DOHH2 (cell line): ENCODE results near the gene OR1J2.
"Not testable (repeated sequence)": the region's sequence is repeated elsewhere in the genome, so short reads cannot be mapped to it uniquely, and the experiment has no call there.

Source experiments
- H3F3A ChIP-seq: fragments of 200-600 bp; sonication (generic), shearing (Covaris generic); 2 replicates; pipeline ENCODE4 v1.6.0; 2016; ENCODE audit warnings: antibody characterized with exemption, mild to moderate bottlenecking; ENCODE audit not compliant: control insufficient read depth, insufficient read depth
- H3K27ac ChIP-seq: fragments of 200-600 bp; sonication (generic); 2 replicates; pipeline ENCODE4 v1.5.1; 2014; ENCODE audit warnings: low read depth, mild to moderate bottlenecking, low read length, moderate library complexity
- H3K27me3 ChIP-seq: fragments of 200-600 bp; sonication (generic); 2 replicates; pipeline ENCODE4 v1.6.1; 2014; ENCODE audit warnings: mild to moderate bottlenecking, low read length, mixed read lengths; ENCODE audit not compliant: control insufficient read depth
- H3K36me3 ChIP-seq: fragments of 200-600 bp; sonication (generic); 2 replicates; pipeline ENCODE4 v1.6.1; 2014; ENCODE audit warnings: mild to moderate bottlenecking, low read length, moderate library complexity, mixed read lengths; ENCODE audit not compliant: control insufficient read depth
- H3K4me1 ChIP-seq: fragments of 200-600 bp; sonication (generic); 2 replicates; pipeline ENCODE4 v1.6.1; 2014; ENCODE audit warnings: mild to moderate bottlenecking, low read length, mixed read lengths; ENCODE audit not compliant: control insufficient read depth
- H3K4me2 ChIP-seq: fragments of 200-600 bp; sonication (generic); 2 replicates; pipeline ENCODE4 v1.6.0; 2014; ENCODE audit warnings: mild to moderate bottlenecking, low read length, moderate library complexity
- H3K4me3 ChIP-seq: fragments of 200-600 bp; sonication (generic); 2 replicates; pipeline ENCODE4 v1.5.1; 2014; ENCODE audit warnings: mild to moderate bottlenecking, low read length, mixed read lengths
- H3K79me2 ChIP-seq: fragments of 200-600 bp; sonication (generic); 2 replicates; pipeline ENCODE4 v1.6.1; 2014; ENCODE audit warnings: mild to moderate bottlenecking, low read length, mixed read lengths; ENCODE audit not compliant: control insufficient read depth
- H3K9me2 ChIP-seq: fragments of 200-600 bp; sonication (generic); replicated peaks from 2 replicates; pipeline ENCODE4 v1.6.1; 2014; ENCODE audit warnings: mild to moderate bottlenecking, low read length, mixed read lengths; ENCODE audit not compliant: control insufficient read depth
- H3K9me3 ChIP-seq: fragments of 200-600 bp; sonication (generic); 2 replicates; pipeline ENCODE4 v1.6.1; 2014; ENCODE audit warnings: antibody characterized with exemption, low read length, mixed read lengths; ENCODE audit not compliant: control insufficient read depth, insufficient read depth
- H4K20me1 ChIP-seq: fragments of 200-600 bp; sonication (generic); 2 replicates; pipeline ENCODE4 v1.6.0; 2014; ENCODE audit warnings: low read depth, mild to moderate bottlenecking, antibody characterized with exemption, low read length, moderate library complexity; ENCODE audit not compliant: control insufficient read depth, insufficient read depth
- CTCF ChIP-seq: fragments of 200-600 bp; sonication (generic); IDR thresholded peaks from one replicate; pipeline ENCODE4 v1.5.1; 2014; ENCODE audit warnings: antibody characterized with exemption, mild to moderate bottlenecking, low read depth, low read length; ENCODE audit not compliant: poor library complexity, severe bottlenecking
- EZH2phosphoT487 ChIP-seq: fragments of 200-600 bp; sonication (generic); IDR thresholded peaks from 2 replicates; pipeline ENCODE4 v1.6.1; 2017; ENCODE audit warnings: borderline replicate concordance, mild to moderate bottlenecking, antibody characterized with exemption, low read length, moderate library complexity, mixed read lengths

The OR1J2 gene

GRCh38 chr9:122519376-122519775 is 8.8 kb downstream of the OR1J2 start:
- Histone ChIP-seq H3F3A (no peaks in the 10 kb centered on the region), H3K27me3 (peaks cover 5% of the 10 kb centered on the region; the same call in 1 of the 2 replicates), H3K9me3 (no peaks in the 10 kb centered on the region), H3K4me3 (no peak overlapping the region), H3K27ac (no peak overlapping the region), H3K4me2 (no peak overlapping the region), H3K79me2 (no peaks in the 10 kb centered on the region), H4K20me1 (no peaks in the 10 kb centered on the region), H3K4me1 (no peaks in the 10 kb centered on the region), H3K36me3 (no peaks in the 10 kb centered on the region), H3K9me2 (no peaks in the 10 kb centered on the region)
- TF ChIP-seq EZH2phosphoT487 (no peak), CTCF (no peak)

- Histone ChIP-seq H3K4me1 (no peaks in the 10 kb centered on the region), H3K9me3 (no peaks in the 10 kb centered on the region), H3K4me3 (no peak overlapping the region), H3K36me3 (no peaks in the 10 kb centered on the region), H3K4me2 (no peak overlapping the region), H3K27me3 (peaks cover 15% of the 10 kb centered on the region), H3K27ac (no peak overlapping the region), H3F3A (no peaks in the 10 kb centered on the region), H3K79me2 (no peaks in the 10 kb centered on the region), H4K20me1 (no peaks in the 10 kb centered on the region), H3K9me2 (no peaks in the 10 kb centered on the region)
- TF ChIP-seq CTCF (no peak), EZH2phosphoT487 (no peak)
Measured at GRCh38 chr9:122526602-122527001, 16.0 kb downstream of the OR1J2 start.

GRCh38 chr9:122527193-122527592 is 16.6 kb downstream of the OR1J2 start, which contains the start of gene OR1N1:
TSS of gene OR1N1 (minus strand) at chr9:122527293. CDS start at chr9:122527293, 0 bp downstream.
- peaks cover 15% of the 10 kb centered on the region for H3K27me3 ChIP-seq
- TF ChIP-seq EZH2phosphoT487 (no peak), CTCF (no peak)
- H4K20me1 ChIP-seq: no peaks in the 10 kb centered on the region
- H3K9me2 ChIP-seq: no peaks in the 10 kb centered on the region
- no peaks in the 10 kb centered on the region for H3K36me3 ChIP-seq
- H3F3A ChIP-seq: no peaks in the 10 kb centered on the region
- H3K79me2 ChIP-seq: no peaks in the 10 kb centered on the region
- H3K4me3 ChIP-seq: no peak within 1 kb of the TSS
- H3K27ac ChIP-seq: no peak within 1 kb of the TSS
- no peaks in the 10 kb centered on the region for H3K4me1 ChIP-seq
- no peaks in the 10 kb centered on the region for H3K9me3 ChIP-seq
- no peak within 1 kb of the TSS for H3K4me2 ChIP-seq

GRCh38 chr9:122531157-122531556 is 20.6 kb downstream of the OR1J2 start:
- H3K4me3 ChIP-seq, H3K9me2 ChIP-seq, H3K79me2 ChIP-seq, H3F3A ChIP-seq, H3K27ac ChIP-seq, H3K4me1 ChIP-seq, H3K9me3 ChIP-seq, H3K4me2 ChIP-seq, H4K20me1 ChIP-seq, H3K36me3 ChIP-seq: not testable (repeated sequence)
- peaks cover 13% of the 10 kb centered on the region; the same call in 1 of the 2 replicates for H3K27me3 ChIP-seq
